ENCODE measurements around the gene PDSS2. TPM values are rescaled to one million over a fixed set of nuclear protein-coding genes. Genes with fewer than 3 reads are reported as not detected.
"Not testable (repeated sequence)": the region's sequence is repeated elsewhere in the genome, so short reads cannot be mapped to it uniquely, and the experiment has no call there.

PDSS2 gene
- total RNA-seq, 1 donor from 2014 or later: 15.6 TPM

DNA sequence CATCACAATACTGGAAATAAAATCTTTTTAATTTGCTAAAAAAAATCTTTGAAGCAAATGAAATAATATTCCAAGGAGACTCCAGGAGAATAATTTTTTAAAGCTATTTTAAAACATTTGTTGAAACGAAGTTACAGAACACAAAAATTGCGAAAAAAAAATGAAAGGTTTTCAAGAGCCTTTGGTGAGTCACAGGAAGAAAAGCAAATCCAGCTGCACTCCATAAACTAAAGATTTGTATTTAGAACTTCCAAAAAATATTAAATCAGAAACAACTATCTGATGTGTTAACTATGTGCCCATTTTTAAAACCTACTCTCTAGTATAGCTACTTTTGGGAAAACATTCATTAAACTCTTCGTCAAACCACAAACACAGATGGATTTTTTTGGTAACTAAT, 23.6 kb downstream of the PDSS2 start:
- intact Hi-C loops (cut with DNase I): no loop called here
- ATAC-seq (ENCODE audit: poor library complexity) (no peak), DNase-seq (no peak)

DNA sequence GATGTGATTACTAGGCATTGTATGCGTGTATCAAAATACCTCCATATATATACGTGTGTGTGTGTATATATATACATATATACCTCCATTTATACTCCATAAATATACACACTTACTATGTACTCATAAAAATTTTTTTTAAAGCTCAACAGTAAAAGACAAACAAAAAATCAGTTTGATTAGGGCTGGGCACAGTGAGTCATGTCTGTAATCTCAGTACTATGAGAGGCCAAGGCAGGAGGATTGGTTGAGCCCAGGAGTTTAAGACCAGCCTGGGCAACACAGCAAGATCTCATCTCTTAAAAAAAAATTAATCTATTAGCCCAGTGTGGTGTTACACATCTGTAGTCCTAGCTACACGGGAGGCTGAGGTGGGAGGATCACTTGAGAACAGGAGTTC, 24.6 kb downstream of the PDSS2 start:
- DNase-seq (no peak), ATAC-seq (ENCODE audit: poor library complexity) (no peak)
- intact Hi-C loops (cut with DNase I): no loop called here

DNA sequence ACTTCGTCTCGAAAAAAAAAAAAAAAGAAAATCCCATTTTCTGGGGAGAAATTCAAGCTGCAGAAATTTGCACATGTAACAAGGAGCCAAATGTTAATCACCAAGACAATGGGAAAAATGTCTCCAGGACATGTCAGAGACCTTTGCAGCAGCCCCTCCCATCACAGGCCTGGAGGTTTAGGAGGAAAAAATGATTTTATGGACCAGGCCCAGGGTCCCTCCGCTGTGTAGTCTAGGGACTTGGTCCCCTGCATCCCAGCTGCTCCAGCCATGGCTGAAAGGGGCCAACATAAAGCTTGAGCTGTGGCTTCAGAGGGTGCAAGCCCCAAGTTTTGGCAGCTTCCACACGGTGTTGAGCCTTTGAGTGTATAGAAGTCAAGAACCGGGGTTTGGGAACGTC, 33.4 kb downstream of the PDSS2 start:
- ATAC-seq (ENCODE audit: poor library complexity); intact Hi-C loops (cut with DNase I): not testable (repeated sequence)

DNA sequence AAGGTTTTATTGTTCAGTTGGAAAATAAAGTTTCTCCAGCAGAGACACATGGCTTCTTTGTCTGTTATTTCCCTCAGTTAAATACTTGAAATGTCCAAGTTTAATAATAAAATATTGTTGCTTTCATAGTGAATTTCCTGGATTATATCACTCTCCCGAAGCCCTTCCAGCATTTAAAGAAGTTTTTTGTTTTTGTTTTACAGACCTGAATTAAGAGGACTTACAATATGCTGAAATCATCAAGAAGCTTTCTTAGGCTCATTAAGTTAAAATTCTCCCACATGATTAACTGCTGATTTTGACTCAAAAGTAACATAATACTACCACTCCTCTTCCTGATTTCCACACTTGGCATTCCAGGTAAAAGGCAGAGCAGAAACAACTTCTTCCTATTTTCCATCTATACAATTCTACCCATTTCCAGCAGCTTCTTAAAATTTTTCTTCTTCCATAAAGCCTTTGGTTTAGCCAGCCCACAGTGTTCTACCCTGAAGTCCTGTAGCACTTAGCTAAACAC, 35.8 kb downstream of the PDSS2 start:
- ATAC-seq (ENCODE audit: poor library complexity): no peak
- intact Hi-C loops (cut with DNase I): no loop called here
- DNase-seq: no peak

More for the DNA sequence above, 33.4 kb downstream of the PDSS2 start:
- DNase-seq: not testable (repeated sequence)

DNA sequence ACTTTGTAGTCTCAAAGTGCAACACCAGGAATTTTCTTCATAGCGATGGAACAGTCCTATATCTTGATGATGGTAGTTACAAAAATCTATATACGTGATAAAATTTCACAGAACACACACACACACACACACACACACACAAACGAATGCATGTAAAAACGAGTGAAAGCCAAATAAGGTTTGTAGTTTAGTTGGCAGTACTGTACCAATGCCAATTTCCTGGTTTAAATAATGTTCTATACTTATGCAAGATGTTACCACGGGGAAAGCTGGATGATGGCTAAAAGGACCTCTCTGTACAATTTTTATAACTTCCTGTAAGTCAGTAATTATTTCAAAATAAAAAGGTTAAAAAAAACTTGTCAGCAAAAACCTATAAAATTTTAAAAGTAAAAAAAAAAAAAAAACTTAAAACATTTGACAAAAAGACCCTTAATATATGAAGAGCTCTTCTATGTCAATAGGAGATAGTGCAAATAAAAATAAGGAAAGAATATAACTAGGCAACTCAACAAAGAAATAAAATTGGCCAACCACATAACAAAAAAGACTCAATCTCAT, 37.6 kb downstream of the PDSS2 start:
- intact Hi-C loops (cut with DNase I): no loop called here
- ATAC-seq (ENCODE audit: poor library complexity) (no peak), DNase-seq (no peak)

DNA sequence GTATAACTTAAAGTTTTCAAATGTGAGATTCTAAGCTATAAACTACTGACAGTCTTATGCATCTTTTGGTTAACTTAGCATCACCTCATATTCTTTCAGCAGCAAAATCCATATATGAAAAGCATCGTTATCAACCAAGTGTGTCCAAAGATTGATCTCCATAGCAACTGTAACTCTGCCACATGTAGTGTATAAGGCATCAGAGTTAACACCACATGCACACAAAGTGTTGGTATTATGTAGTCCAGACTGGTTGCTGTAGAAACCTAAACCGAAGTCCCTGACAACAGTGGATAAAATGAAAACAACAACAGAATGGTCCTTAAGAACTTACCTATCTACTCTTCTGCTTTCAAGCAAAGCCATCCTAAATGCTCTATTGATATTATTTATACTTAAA, 39.6 kb downstream of the PDSS2 start:
- ATAC-seq (ENCODE audit: poor library complexity) (peak; percentile 31), DNase-seq (no peak)
- intact Hi-C loops (cut with DNase I): no loop called here

DNA sequence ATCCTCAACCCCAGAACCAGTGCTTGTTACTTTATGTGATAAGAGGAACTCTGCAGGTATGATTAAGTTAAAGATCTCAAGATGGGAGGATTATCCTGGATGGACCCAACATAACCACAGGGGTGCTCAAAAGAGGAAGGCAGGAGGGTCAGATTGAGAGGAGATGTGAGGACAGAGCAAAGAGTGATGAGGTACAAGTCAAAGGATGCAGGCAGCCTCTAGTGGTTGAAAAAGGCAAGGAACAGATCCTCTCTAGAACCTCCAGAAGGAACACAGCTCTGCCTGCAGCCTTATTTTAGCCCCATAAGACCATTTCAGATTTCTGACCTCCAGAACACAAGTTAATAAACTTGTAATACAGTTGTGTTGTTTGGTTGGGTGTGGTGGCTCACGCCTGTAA, 41.2 kb downstream of the PDSS2 start:
- no peak for DNase-seq
- ATAC-seq (ENCODE audit: poor library complexity): no peak
- intact Hi-C loops (cut with DNase I): no loop called here

DNA sequence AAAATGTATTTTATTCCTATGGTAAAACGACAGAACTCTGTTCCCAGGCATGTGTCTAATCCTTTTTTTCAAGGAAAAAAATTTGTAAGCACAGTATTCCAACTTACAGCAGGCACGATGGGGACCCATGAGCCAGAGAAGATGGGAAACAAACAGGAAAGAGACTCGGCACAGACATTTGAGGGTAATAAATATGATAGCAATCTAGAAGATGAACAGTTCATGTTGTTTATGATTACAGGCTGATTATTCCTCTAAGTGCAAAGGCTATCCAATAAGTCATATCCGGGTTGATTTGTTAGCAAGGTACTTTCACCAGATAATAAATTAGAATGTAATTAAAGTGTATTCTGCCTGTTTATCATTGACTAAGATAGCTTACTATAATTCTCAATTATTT, 43.2 kb downstream of the PDSS2 start:
- DNase-seq (no peak), ATAC-seq (ENCODE audit: poor library complexity) (no peak)
- intact Hi-C loops (cut with DNase I): no loop called here

DNA sequence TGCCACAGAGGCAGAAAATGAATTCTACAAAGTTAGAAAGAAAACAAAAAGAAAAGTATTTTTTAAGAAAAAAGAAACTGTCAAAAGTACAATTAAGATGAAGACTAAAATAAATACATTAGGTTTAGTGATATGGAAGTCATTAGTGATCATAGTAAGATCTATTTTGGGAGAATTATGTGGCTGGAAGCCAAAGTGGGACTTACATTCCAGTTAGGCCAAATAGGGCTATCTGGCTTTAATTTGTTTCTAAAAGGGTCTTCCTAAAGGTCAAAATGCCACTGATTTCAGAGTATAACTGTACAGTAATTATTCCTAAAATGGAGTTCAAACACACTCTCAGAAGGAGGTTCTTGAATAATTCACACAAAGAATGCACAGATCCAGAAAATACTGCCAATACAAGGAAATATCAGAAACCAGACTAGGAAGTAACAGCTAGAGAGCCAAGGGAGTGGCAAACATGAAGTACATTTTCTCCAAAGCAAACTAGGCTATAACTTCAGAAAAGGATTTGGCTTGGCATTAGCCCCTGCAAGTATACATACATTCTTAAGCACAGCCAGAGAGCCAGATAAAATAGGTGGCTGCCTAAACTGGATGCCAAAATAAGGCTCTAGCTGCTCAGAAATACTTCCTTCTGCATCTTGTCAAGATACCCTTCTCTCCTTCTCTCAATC, 45.3 kb downstream of the PDSS2 start:
- intact Hi-C loops (cut with DNase I): no loop called here
- ATAC-seq (ENCODE audit: poor library complexity) (no peak), DNase-seq (no peak)

DNA sequence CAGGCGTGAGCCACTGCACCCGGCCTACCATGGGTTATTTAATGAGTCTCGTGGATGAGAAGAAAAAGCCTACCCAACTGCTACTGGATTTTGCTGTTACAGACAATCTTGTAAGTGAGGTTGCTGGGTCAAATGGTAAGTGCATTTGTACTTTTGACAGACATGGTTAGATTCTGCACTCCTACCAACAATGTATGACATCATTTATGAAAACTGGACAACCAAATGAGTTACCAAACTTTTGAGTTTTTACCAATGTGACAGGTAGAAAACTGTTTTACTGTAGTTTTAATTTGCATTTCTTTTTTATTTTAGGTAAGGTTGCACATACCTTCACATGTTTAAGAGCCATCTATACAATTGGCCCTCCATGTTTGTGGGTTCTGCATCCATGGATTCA, 48.2 kb downstream of the PDSS2 start:
- DNase-seq: no peak
- intact Hi-C loops (cut with DNase I): no loop called here

DNA sequence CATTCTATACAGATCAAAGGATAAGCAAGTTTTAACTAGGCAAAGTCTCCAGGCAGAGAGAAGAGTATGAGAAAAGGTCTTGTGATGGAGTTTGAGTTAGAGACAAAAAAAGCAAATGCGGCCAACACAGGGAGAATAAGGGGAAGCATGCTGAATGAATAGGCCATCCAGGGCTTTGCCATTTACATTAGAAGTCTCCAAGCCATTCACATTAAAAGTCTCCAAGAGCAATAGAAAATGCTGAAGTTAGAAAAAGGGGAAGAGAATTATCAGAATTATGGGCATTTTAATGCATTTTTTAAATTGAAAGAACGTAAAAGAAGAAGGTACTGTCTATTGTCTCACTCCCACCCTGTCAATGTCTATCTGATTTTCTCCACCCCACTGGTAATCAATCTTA, 49.4 kb downstream of the PDSS2 start:
- intact Hi-C loops (cut with DNase I): no loop called here
- DNase-seq: no peak
- ATAC-seq (ENCODE audit: poor library complexity): no peak

More for the DNA sequence above, 48.2 kb downstream of the PDSS2 start:
- no peak for ATAC-seq (ENCODE audit: poor library complexity)

DNA sequence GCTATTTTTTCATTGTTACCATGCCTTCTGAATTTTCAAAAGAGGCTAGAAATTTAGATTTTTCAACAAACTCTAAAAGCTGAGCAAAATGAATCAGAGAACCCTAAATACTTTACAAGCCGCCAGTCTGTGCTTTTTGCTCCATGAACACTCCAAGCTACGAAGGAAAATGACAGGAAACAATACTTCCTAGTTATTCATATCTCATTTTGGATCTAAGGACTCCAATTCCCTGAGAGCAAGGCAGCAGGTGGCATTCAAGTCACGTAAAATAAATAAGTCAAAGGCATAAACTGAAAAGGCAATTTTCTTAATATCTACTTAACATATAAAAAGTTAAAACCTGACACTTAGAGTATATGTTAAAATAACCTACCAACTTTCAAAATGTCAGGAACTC, 50.6 kb downstream of the PDSS2 start:
- intact Hi-C loops (cut with DNase I): no loop called here
- no peak for DNase-seq
- ATAC-seq (ENCODE audit: poor library complexity): no peak

DNA sequence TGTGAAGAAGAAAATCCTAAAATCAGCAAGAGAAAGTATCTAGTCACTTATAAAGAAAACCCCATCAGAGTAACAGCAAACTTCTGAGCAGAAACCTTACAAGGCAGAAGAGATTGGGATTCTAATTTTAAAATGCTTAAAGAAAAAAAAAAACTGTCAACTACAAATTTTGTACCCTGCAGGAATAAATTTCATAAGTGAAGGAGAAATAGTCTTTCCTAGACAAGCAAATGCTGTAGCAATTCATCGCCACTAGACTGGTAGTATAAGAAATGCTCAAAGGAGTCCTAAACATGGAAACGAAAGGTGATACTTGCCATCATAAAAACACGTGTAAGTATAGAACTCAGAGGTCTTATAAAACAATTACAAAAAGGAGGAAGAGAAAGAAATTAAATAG, 54.4 kb downstream of the PDSS2 start:
- ATAC-seq (ENCODE audit: poor library complexity) (no peak), DNase-seq (no peak)
- intact Hi-C loops (cut with DNase I): no loop called here

DNA sequence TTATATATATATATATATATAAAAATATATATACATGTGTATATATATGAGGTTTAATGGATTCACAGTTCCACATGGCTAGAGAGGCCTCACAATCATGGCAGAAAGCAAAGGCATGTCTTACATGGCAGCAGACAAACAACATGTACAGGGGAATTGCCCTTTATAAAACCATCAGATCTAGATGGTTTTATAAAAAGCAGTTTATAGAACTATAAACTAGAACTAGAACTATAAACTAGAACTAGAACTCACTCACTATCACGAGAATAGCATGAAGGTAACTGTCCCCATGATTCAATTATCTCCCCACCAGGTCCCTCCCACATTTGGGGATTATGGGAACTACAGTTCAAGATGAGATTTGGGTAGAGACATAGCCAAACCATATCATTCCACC, 56.8 kb downstream of the PDSS2 start:
- no peak for ATAC-seq (ENCODE audit: poor library complexity)
- no peak for DNase-seq
- intact Hi-C loops (cut with DNase I): no loop called here

DNA sequence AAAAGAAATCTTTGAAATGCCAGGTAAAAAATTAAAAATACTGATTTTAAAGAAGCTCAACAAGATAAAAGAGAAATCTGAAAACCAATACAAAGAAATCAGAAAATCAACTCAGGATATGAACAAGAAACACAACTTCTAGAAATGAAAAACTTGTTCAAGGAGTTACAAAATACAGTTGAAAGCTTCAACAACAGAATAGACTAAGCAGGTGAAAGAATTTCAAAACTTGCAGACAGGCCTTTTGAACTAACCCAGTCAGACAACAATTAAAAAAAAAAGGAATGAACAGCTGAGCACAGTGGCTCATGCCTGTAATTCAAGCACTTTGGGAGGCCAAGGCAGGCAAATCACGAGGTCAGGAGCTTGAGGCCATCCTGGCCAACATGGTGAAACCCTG, 57.8 kb downstream of the PDSS2 start:
- intact Hi-C loops (cut with DNase I): no loop called here
- no peak for ATAC-seq (ENCODE audit: poor library complexity)
- DNase-seq: no peak

DNA sequence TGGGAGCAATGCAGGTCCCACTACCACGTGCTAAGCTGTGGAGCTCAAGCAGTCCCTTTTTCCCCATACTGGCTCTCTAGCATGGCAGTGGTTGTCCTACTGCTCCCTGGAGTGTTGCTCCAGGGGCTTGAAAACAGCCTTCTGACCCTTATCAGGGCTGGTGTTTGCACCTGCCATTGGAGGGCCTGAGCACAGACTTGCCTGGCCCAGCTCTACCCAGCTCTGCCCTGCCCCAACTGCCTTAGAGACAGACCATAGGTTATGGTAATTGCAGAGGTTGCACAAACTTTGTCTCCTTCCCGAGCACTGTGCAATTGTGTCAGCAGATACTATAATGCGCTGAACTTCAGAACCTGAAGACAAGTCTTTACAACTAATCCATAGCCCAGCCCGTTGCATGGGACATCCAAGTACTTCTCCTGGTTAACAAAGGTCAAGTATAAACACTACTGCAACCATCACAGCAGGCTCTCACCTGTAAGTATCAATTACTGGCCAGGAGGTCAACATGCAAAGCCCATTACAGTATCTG, 58.7 kb downstream of the PDSS2 start:
- ATAC-seq (ENCODE audit: poor library complexity): no peak
- intact Hi-C loops (cut with DNase I): no loop called here
- DNase-seq: no peak

DNA sequence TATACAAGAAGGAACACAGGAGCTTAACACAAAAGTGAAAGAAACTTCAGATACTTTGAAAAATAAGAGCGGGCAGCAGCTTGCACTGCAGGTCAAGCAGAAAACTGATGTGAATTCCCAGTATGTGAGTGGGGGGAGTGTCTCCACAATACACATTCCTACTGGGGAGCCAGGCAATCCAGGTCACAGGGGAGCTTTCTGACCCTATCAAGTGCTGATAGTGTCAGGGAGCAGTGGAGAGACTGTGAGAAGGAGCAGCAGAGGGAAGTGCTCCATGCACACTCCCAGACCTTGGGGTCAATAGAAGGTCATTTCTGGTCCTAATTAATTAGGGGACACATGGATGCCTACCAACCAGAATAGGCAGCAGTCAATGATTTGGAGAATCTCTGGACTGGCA, 59.4 kb downstream of the PDSS2 start:
- DNase-seq: no peak
- intact Hi-C loops (cut with DNase I): no loop called here
- no peak for ATAC-seq (ENCODE audit: poor library complexity)

DNA sequence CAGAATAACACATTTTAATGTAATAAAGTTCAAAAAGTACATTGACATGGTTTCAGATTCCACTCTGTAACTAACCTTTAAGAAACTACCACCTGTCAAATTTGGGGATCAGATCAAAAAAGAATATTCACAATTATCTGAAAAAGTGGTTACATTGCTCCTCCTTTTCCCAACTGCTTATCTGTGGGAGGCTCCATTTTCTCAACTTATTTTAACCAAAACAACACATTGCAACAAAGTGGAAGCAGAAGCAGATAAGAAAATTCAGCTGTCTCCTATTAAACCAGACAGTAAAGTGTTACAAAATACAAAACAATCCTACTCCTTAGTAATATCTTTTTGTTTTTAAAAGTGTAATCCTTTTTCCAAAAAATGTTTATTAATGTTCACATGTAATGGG, 61.4 kb downstream of the PDSS2 start:
- intact Hi-C loops (cut with DNase I): no loop called here
- ATAC-seq (ENCODE audit: poor library complexity): no peak
- no peak for DNase-seq

DNA sequence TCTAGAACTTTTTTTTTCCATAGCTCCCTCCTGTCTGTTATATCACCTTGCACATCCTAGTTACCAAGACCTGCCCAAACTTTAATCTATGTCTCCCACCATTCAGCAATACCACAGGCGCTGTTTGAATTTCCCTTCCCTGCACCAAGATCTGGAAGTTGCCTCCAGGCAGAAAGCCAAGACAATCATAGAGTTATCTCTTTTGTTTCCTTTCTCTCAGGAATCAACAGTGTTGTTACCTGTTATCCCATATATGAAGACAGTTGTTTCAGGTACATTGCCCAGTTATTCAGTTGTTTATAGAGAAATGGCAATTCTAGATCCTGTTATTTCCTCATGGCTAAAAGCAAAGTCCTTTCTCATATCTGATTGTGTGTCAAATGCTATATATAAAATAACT, 63.2 kb downstream of the PDSS2 start:
- no peak for DNase-seq
- no peak for ATAC-seq (ENCODE audit: poor library complexity)
- intact Hi-C loops (cut with DNase I): no loop called here

DNA sequence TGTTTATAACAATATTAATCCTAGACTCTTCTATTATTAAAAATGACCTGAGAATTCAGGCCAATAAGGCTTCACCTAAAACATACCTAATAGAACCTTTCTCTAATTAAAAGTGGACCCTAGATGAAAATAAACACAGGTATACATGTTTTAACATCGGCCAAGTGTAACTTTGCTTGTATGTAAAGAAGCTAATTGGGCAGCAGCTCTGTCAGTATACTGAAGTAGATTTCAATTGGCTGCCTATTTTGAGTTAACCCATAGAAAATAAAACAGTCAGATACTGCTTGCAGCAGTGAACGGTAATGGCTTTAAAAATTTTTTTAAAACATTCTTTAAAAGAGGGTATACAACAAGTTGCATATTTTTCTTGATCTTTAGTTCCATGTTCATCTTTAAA, 67.3 kb downstream of the PDSS2 start:
- DNase-seq (no peak), ATAC-seq (ENCODE audit: poor library complexity) (no peak)
- intact Hi-C loops (cut with DNase I): no loop called here
